OCI-LY3 (cell line): ENCODE data around the gene PSMD14.

ENCODE experiments used
- H2AFZ ChIP-seq: fragments of 200-600, 300-600 bp; shearing (Covaris generic); 2 replicates; pipeline ENCODE4 v1.6.0; 2014; ENCODE audit warnings: antibody characterized with exemption, low read depth, low read length
- H3K27ac ChIP-seq: fragments of 200-600, 300-600 bp; sonication (generic); 2 replicates; pipeline ENCODE4 v1.5.1; 2014; ENCODE audit warnings: mild to moderate bottlenecking, low read length, moderate library complexity, mixed read lengths
- H3K27me3 ChIP-seq: fragments of 200-600, 300-600 bp; sonication (generic); 2 replicates; pipeline ENCODE4 v1.6.1; 2014; ENCODE audit warnings: low read depth, low read length, mixed read lengths
- H3K36me3 ChIP-seq: fragments of 200-600, 300-600 bp; sonication (generic); replicated peaks from 2 replicates; pipeline ENCODE3; 2014; ENCODE audit warnings: low read depth, low read length, mixed read lengths
- H3K4me1 ChIP-seq: fragments of 300-600, 200-600 bp; sonication (generic); 2 replicates; pipeline ENCODE4 v1.6.1; 2014; ENCODE audit warnings: low read length, mixed read lengths
- H3K4me2 ChIP-seq: fragments of 200-600, 300-600 bp; sonication (generic); 2 replicates; pipeline ENCODE4 v1.6.1; 2014; ENCODE audit warnings: low read length, mixed read lengths
- H3K4me3 ChIP-seq: fragments of 300-600, 200-600 bp; sonication (generic); 2 replicates; pipeline ENCODE4 v1.5.1; 2014; ENCODE audit warnings: antibody characterized with exemption, mild to moderate bottlenecking, low read length, moderate library complexity
- H3K79me2 ChIP-seq: fragments of 300-600, 200-600 bp; shearing (Covaris generic); 2 replicates; pipeline ENCODE4 v1.6.1; 2014; ENCODE audit warnings: mild to moderate bottlenecking, low read length, mixed read lengths
- H3K9ac ChIP-seq: fragments of 300-600, 200-600 bp; shearing (Covaris generic); 2 replicates; pipeline ENCODE4 v1.6.0; 2014; ENCODE audit warnings: mild to moderate bottlenecking, low read length, moderate library complexity
- H3K9me3 ChIP-seq: fragments of 200-600, 300-600 bp; shearing (Covaris generic); 2 replicates; pipeline ENCODE4 v1.6.1; 2014; ENCODE audit warnings: low read length, mixed read lengths; ENCODE audit not compliant: insufficient read depth
- H4K20me1 ChIP-seq: fragments of 200-600, 300-600 bp; sonication (generic); 2 replicates; pipeline ENCODE4 v1.6.1; 2016; ENCODE audit warnings: low read length, mixed read lengths; ENCODE audit not compliant: insufficient read depth
- EZH2phosphoT487 ChIP-seq: fragments of 200-600 bp; shearing (Covaris generic); IDR thresholded peaks from 2 replicates; pipeline ENCODE4 v1.6.1; 2018; ENCODE audit warnings: antibody characterized with exemption, mixed run types, low read depth
- TF ChIP-seq, protein P1 (sequence below): fragments of 200-600, 300-600 bp; sonication (generic); IDR thresholded peaks from 2 replicates; pipeline ENCODE4 v1.5.1; 2014; ENCODE audit warnings: antibody characterized with exemption, low read length, low read depth

PSMD14 gene

DNA sequence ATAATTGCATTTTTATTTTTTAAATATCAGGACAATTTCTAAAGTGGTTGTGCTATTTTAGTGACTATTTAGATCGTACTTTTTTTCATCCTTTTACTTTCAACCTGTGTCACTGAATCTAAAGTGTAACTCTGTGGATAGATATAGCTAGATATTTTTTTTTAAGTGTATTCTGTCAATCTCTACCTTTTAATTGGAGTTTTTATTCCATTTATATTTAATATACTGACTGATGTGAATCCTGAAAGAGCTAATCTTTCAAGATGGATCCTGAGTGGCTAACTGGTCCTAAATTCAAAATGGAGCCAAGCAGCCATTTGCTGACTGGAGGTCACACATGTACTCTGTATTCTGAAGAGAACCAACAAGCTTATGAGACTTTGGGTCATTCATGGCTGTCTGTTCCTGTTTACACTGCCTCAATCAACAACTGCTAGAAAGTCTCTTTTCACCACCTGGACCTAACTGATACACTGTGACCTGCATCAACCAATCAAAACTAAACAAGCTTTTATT is 4.6 kb upstream of the PSMD14 start:
- Histone ChIP-seq H3K9me3 (peaks cover 9% of the 10 kb centered on the region; the same call in 1 of the 2 replicates), H3K79me2 (peaks cover 14% of the 10 kb centered on the region), H3K27me3 (no peaks in the 10 kb centered on the region), H3K4me1 (peaks cover 6% of the 10 kb centered on the region), H3K36me3 (peaks cover 6% of the 10 kb centered on the region), H3K4me3 (no peak overlapping the region), H3K27ac (no peak overlapping the region), H4K20me1 (no peaks in the 10 kb centered on the region), H2AFZ (no peak overlapping the region), H3K9ac (no peak overlapping the region), H3K4me2 (no peak overlapping the region)
- TF ChIP-seq, protein P1, sequence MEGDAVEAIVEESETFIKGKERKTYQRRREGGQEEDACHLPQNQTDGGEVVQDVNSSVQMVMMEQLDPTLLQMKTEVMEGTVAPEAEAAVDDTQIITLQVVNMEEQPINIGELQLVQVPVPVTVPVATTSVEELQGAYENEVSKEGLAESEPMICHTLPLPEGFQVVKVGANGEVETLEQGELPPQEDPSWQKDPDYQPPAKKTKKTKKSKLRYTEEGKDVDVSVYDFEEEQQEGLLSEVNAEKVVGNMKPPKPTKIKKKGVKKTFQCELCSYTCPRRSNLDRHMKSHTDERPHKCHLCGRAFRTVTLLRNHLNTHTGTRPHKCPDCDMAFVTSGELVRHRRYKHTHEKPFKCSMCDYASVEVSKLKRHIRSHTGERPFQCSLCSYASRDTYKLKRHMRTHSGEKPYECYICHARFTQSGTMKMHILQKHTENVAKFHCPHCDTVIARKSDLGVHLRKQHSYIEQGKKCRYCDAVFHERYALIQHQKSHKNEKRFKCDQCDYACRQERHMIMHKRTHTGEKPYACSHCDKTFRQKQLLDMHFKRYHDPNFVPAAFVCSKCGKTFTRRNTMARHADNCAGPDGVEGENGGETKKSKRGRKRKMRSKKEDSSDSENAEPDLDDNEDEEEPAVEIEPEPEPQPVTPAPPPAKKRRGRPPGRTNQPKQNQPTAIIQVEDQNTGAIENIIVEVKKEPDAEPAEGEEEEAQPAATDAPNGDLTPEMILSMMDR, result no peak
- no peak for TF ChIP-seq EZH2phosphoT487

DNA sequence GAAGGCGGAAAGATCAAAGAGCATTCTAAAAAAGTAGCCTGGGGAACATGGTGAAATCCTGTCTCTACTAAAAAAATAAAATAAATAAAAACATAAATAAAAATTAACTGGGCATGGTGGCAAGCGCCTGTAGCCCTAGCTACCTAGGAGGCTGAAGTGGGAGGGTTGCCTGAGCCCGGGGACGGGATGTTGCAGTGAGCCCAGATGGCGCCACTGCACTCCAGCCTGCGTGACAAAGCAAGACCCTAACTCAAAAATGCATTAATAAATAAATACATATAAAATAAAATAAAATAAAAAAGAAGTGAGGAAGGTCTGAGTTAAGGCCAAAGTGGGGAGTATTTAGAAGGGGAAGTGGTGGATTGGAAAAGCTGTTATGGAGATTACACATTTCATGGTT is 1.3 kb upstream of the PSMD14 start:
- Histone ChIP-seq H3K79me2 (peaks cover 48% of the 10 kb centered on the region), H3K4me2 (peak overlapping the region; percentile 91), H4K20me1 (no peaks in the 10 kb centered on the region), H3K27ac (no peak overlapping the region), H2AFZ (no peak overlapping the region), H3K9me3 (peaks cover 9% of the 10 kb centered on the region; the same call in 1 of the 2 replicates), H3K9ac (no peak overlapping the region), H3K4me3 (peak overlapping the region; percentile 94; the same call in 1 of the 2 replicates), H3K27me3 (no peaks in the 10 kb centered on the region), H3K4me1 (peaks cover 18% of the 10 kb centered on the region), H3K36me3 (peaks cover 6% of the 10 kb centered on the region)
- TF ChIP-seq, protein P1, result no peak
- TF ChIP-seq EZH2phosphoT487, result no peak

DNA sequence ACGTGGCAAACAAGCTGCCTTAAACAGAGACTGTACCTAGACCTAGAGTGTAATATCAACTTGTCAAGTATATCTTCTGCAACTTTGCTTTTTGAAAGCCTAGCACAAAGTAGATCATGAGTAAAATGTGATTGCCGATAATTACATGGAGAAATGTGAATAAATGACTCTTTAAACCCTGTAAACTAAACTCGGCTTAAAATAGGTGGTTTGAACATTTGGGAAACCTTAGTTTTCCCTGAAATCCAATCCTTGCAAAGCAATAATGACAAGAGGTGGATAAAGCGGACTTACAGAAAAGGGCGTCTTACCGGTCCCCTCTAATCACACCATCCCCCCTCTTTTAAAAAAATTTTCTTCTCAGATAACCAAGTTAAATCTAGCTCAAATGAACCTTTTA is 549 bp upstream of the PSMD14 start:
- H4K20me1 ChIP-seq, result peaks cover 1% of the 10 kb centered on the region
- H3K9me3 ChIP-seq, result peaks cover 9% of the 10 kb centered on the region; the same call in 1 of the 2 replicates
- peaks cover 18% of the 10 kb centered on the region for H3K4me1 ChIP-seq
- peak overlapping the region; percentile 94 for H3K4me3 ChIP-seq
- peak overlapping the region; percentile 77 for H3K27ac ChIP-seq
- TF ChIP-seq, protein P1, result no peak
- H3K36me3 ChIP-seq, result peaks cover 7% of the 10 kb centered on the region
- H3K27me3 ChIP-seq, result no peaks in the 10 kb centered on the region
- H3K9ac ChIP-seq, result peak overlapping the region; percentile 96
- peaks cover 55% of the 10 kb centered on the region for H3K79me2 ChIP-seq
- peak overlapping the region; percentile 95 for H2AFZ ChIP-seq
- peak overlapping the region; percentile 91 for H3K4me2 ChIP-seq

DNA sequence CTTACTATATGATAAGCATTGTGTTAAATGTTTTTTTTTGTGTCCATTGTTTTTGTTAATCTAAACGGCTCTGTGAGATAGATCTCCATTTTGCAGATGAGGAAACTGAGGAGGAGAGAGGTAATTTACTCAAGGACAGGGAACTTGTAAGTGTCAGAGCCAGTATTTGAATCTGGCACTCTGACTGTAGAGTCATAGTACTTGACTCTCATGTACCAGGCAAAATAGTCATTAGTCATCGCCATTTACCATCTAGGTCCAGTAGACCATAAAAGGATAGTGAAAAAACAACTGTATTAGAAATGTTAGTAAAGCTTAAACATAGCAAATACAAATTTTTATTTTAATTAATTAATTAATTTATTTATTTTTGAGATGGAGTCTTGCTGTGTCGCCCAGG is 4.8 kb downstream of the PSMD14 start:
- Histone ChIP-seq H3K4me1 (peaks cover 12% of the 10 kb centered on the region; the same call in 1 of the 2 replicates), H3K4me2 (no peak overlapping the region), H3K9me3 (no peaks in the 10 kb centered on the region), H2AFZ (no peak overlapping the region), H3K27ac (no peak overlapping the region), H3K79me2 (peaks cover 100% of the 10 kb centered on the region), H3K9ac (no peak overlapping the region), H3K4me3 (no peak overlapping the region), H4K20me1 (peaks cover 22% of the 10 kb centered on the region), H3K27me3 (no peaks in the 10 kb centered on the region), H3K36me3 (peaks cover 8% of the 10 kb centered on the region)
- TF ChIP-seq, protein P1, result no peak
- TF ChIP-seq EZH2phosphoT487, result no peak
